ENCODE measurements around the gene NUP93. TPM values are rescaled to one million over a fixed set of nuclear protein-coding genes. Genes with fewer than 3 reads are reported as not detected.

NUP93 gene
- total and polyA plus RNA-seq, 7 donors = 13.8 to 35.8 (median 21.4) TPM

DNA sequence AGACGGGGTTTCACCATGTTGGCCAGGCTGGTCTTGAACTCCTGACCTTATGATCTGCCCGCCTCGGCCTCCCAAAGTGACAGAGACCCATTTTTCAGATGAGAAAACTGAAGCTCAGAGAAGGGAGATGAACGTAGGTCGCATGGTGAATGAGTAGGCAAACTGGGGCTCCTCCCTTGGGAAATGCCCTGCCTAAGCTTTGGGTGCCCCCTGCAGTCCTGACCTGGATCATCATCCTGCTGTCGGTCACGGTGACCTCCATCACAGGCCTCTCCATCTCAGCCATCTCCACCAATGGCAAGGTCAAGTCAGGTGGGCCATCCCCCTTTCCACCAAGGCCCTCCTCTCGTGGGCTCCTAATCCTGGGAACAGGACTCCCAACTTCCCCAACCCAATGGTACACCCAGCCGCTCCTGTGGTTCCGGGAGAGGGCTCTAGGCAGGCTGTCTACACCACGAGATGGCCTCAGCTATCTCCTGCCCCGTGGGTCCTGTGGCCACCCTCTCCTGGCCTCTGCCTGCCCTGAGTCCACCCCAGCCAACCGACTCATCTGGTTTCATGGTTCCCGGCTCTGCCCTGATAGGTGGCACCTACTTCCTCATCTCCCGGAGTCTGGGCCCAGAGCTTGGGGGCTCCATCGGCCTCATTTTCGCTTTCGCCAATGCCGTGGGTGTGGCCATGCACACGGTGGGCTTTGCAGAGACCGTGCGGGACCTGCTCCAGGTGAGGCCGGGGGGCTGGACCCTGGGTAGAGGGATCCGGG lies 139.8 kb downstream of the NUP93 start:
- Histone ChIP-seq H3K36me3 (no peaks in the 10 kb centered on the region), H3K4me1 (peaks cover 0 to 9% (median 4%) of the 10 kb centered on the region in 4 donors), H3K4me3 (no peak overlapping the region), H3K9me3 (no peaks in the 10 kb centered on the region), H3K27me3 (no peaks in the 10 kb centered on the region), H3K27ac (no peak overlapping the region)
- no peak for DNase-seq
- WGBS, 2 donors = 84 to 86% methylated on average over 24 of the region's 24 CpGs
- TF ChIP-seq CTCF (IDR thresholded peaks at IDR 0.05) (no peak), EP300 (IDR thresholded peaks at IDR 0.05) (no peak), POLR2AphosphoS5 (IDR thresholded peaks at IDR 0.05) (no peak), POLR2A (IDR thresholded peaks at IDR 0.05) (no peak)
- intact Hi-C loops (cut with DNase I) = no loop called here

- no peak overlapping the region for H3K27ac ChIP-seq
- no peak overlapping the region for H3K4me3 ChIP-seq
- no peaks in the 10 kb centered on the region for H3K27me3 ChIP-seq
- no peaks in the 10 kb centered on the region for H3K9me3 ChIP-seq
- no peak for DNase-seq
- 94 to 96% methylated on average over 14 of the region's 14 CpGs for WGBS, 2 donors
- intact Hi-C loops (cut with DNase I) = no loop called here
- no peak for TF ChIP-seq CTCF (IDR thresholded peaks at IDR 0.05)
- no peak for TF ChIP-seq EP300 (IDR thresholded peaks at IDR 0.05)
- no peak for TF ChIP-seq POLR2A (IDR thresholded peaks at IDR 0.05)
- TF ChIP-seq POLR2AphosphoS5 (IDR thresholded peaks at IDR 0.05) = no peak
- H3K4me1 ChIP-seq = peaks cover 0 to 9% (median 4%) of the 10 kb centered on the region in 4 donors
- H3K36me3 ChIP-seq = no peaks in the 10 kb centered on the region
Measured at GRCh38 chr16:56870276-56870888, 140.5 kb downstream of the NUP93 start.

DNA sequence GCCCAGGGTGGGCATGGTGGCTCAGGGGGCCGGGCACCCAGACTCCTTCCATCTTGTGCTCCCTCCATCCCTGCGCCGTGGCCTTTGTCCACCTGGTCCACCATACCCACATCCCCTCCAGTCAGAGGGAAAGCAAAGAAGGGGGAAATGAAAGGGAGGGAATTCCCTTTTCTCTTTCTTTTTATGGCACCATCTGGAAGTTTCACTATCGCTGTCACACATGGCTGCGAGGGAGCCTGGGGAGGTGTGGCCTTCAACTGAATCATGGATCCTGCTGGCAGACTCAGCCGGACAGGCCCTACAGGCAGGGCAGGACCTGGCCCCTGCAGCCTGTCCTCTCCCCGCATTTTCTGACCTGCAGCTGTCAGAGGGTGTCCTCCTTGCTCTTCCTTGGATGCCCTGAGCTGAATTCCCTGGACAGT lies 141.3 kb downstream of the NUP93 start:
- Histone ChIP-seq H3K27ac (no peak overlapping the region), H3K27me3 (no peaks in the 10 kb centered on the region), H3K9me3 (no peaks in the 10 kb centered on the region), H3K36me3 (no peaks in the 10 kb centered on the region), H3K4me3 (no peak overlapping the region), H3K4me1 (peaks cover 0 to 9% (median 4%) of the 10 kb centered on the region in 4 donors)
- TF ChIP-seq POLR2A (IDR thresholded peaks at IDR 0.05) (no peak), POLR2AphosphoS5 (IDR thresholded peaks at IDR 0.05) (no peak), CTCF (IDR thresholded peaks at IDR 0.05) (no peak), EP300 (IDR thresholded peaks at IDR 0.05) (no peak)
- DNase-seq = no peak
- WGBS, 2 donors = 49 to 59% methylated on average over 7 of the region's 7 CpGs
- intact Hi-C loops (cut with DNase I) = no loop called here

DNA sequence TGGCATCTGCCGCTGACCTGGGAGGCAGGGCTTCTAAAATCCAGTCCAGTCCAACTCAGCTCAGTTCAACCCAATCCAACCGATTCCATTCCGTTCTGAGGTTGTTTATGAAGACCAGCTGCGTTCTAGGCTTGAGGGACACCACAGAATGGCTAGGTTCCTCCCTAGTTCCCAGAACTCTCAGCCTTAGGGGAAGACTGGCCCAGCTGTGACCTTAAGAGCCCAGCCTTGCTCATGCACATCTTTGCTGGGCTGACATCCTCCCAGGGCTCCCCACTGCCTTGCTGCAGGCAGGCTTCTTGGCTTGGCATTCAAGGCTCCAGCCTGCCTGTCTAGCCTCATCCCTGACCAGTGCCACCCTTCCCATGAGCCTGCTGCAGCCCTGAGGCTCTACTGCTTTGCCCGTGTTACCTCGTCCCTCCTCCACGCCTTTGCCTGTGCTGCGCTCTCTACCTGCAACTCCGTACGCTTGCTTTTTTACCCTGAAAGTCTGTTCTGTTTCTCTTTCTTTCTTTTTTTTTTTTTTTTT lies 143.0 kb downstream of the NUP93 start:
- WGBS, 2 donors = 88 to 91% methylated on average over 10 of the region's 10 CpGs
- DNase-seq = no peak
- H3K4me1 ChIP-seq = no peaks in the 10 kb centered on the region
- H3K36me3 ChIP-seq = no peaks in the 10 kb centered on the region
- H3K4me3 ChIP-seq = no peak overlapping the region
- no peak overlapping the region for H3K27ac ChIP-seq
- intact Hi-C loops (cut with DNase I) = no loop called here
- no peaks in the 10 kb centered on the region for H3K27me3 ChIP-seq
- TF ChIP-seq POLR2AphosphoS5 (IDR thresholded peaks at IDR 0.05) = no peak
- TF ChIP-seq EP300 (IDR thresholded peaks at IDR 0.05) = no peak
- no peak for TF ChIP-seq POLR2A (IDR thresholded peaks at IDR 0.05)
- no peak for TF ChIP-seq CTCF (IDR thresholded peaks at IDR 0.05)
- H3K9me3 ChIP-seq = no peaks in the 10 kb centered on the region
